ENCODE data around the gene SWI5.
"Not testable (repeated sequence)": the region's sequence is repeated elsewhere in the genome, so short reads cannot be mapped to it uniquely, and the experiment has no call there.

The SWI5 gene

GRCh38 chr9:128276008-128276573 is at the start of gene SWI5:
Gene SWI5 (plus strand): TSS chr9:128276276.
- DNase-seq, result peak; percentile 99

GRCh38 chr9:128226412-128226801 is 49.7 kb upstream of the SWI5 start:
- DNase-seq, result no peak

GRCh38 chr9:128230897-128231296 is 45.2 kb upstream of the SWI5 start:
- not testable (repeated sequence) for DNase-seq

GRCh38 chr9:128231638-128232527 is 44.2 kb upstream of the SWI5 start:
- no peak for DNase-seq

- DNase-seq, result no peak
Measured at GRCh38 chr9:128232528-128233428, 43.3 kb upstream of the SWI5 start.

- no peak for DNase-seq
Measured at GRCh38 chr9:128233817-128234406, 42.2 kb upstream of the SWI5 start.

- DNase-seq, result no peak
Measured at GRCh38 chr9:128242124-128242523, 34.0 kb upstream of the SWI5 start.

GRCh38 chr9:128242828-128243214 is 33.3 kb upstream of the SWI5 start:
- DNase-seq, result no peak

GRCh38 chr9:128243215-128244018 is 32.7 kb upstream of the SWI5 start:
- DNase-seq, result no peak

GRCh38 chr9:128244091-128244836 is 31.8 kb upstream of the SWI5 start:
- no peak for DNase-seq

GRCh38 chr9:128244837-128245231 is 31.2 kb upstream of the SWI5 start:
- peak; percentile 83 for DNase-seq

- DNase-seq, result no peak
Measured at GRCh38 chr9:128245421-128246151, 30.5 kb upstream of the SWI5 start.

GRCh38 chr9:128246471-128246870 is 29.6 kb upstream of the SWI5 start:
- DNase-seq, result no peak

- DNase-seq, result no peak
Measured at GRCh38 chr9:128247226-128247803, 28.8 kb upstream of the SWI5 start.

- DNase-seq, result peak; percentile 88
Measured at GRCh38 chr9:128249558-128249907, 26.5 kb upstream of the SWI5 start.

GRCh38 chr9:128249908-128250838 is 25.9 kb upstream of the SWI5 start:
- peak; percentile 95 for DNase-seq

GRCh38 chr9:128250839-128251731 is 25.0 kb upstream of the SWI5 start:
- no peak for DNase-seq

GRCh38 chr9:128251732-128252100 is 24.4 kb upstream of the SWI5 start:
- no peak for DNase-seq
